HepG2 (cell line): ENCODE measurements around the gene ALDH16A1. TPM values are rescaled to one million over a fixed set of nuclear protein-coding genes. Genes with fewer than 3 reads are reported as not detected.

ENCODE experiments used
- BRCA1 ChIP-seq: sonication (generic); formaldehyde crosslinking; IDR thresholded peaks from 2 replicates; pipeline ENCODE4 v1.4.0; 2020; ENCODE audit warnings: missing genetic modification reagents
- HDAC2 ChIP-seq: sonication (generic); formaldehyde crosslinking; IDR thresholded peaks from 2 replicates; pipeline ENCODE4 v1.4.0; 2020; ENCODE audit warnings: missing genetic modification reagents
- HOXD1 ChIP-seq: sonication (generic); formaldehyde crosslinking; IDR thresholded peaks from 2 replicates; pipeline ENCODE4 v1.5.0; 2020; ENCODE audit warnings: missing genetic modification reagents
- ISX ChIP-seq: sonication (generic); formaldehyde crosslinking; conservative IDR thresholded peaks from 2 replicates; pipeline ENCODE4 v1.5.0; 2020; ENCODE audit warnings: missing genetic modification reagents
- MEIS1 ChIP-seq: sonication (generic); formaldehyde crosslinking; IDR thresholded peaks from 2 replicates; pipeline ENCODE4 v1.9.0; 2021; ENCODE audit warnings: mild to moderate bottlenecking, missing genetic modification reagents, moderate library complexity, borderline replicate concordance
- NFATC3 ChIP-seq: sonication (generic); formaldehyde crosslinking; IDR thresholded peaks from 2 replicates; pipeline ENCODE4 v1.5.1; 2020; ENCODE audit warnings: mild to moderate bottlenecking, missing genetic modification reagents
- NONO ChIP-seq, 2 experiments: fragments of 450-650 bp in 1 of 2; sonication (generic) in 1 of 2; formaldehyde crosslinking in 1 of 2; IDR thresholded peaks in 1 of 2; conservative IDR thresholded peaks in 1 of 2; 2 replicates each; pipeline versions ENCODE4 v1.6.1 to v1.8.0; 2017 to 2022; ENCODE audit warnings: mild to moderate bottlenecking in 1 of 2, missing genetic modification reagents in 1 of 2, moderate library complexity in 1 of 2
- NR2F1 ChIP-seq, 2 experiments: fragments of 450-650 bp in 1 of 2; formaldehyde crosslinking in 1 of 2; IDR thresholded peaks; 2 replicates each; pipeline versions ENCODE4 v1.5.0 to v1.6.1; 2016 to 2020; ENCODE audit warnings: mild to moderate bottlenecking in 1 of 2, missing compliant biosample characterization in 1 of 2, missing genetic modification reagents in 1 of 2, moderate library complexity in 1 of 2
- SALL2 ChIP-seq: sonication (generic); formaldehyde crosslinking; IDR thresholded peaks from 2 replicates; pipeline ENCODE4 v1.8.1; 2023; ENCODE audit warnings: mild to moderate bottlenecking, missing genetic modification reagents, inconsistent platforms
- SMAD3 ChIP-seq: sonication (generic); formaldehyde crosslinking; IDR thresholded peaks from 2 replicates; pipeline ENCODE4 v1.4.0; 2020; ENCODE audit warnings: missing genetic modification reagents
- SP2 ChIP-seq: sonication (generic); formaldehyde crosslinking; IDR thresholded peaks from 2 replicates; pipeline ENCODE4 v1.5.1; 2020; ENCODE audit warnings: mild to moderate bottlenecking, missing genetic modification reagents
- TEAD3 ChIP-seq: optimal IDR thresholded peaks from 2 replicates; pipeline ENCODE3; 2016; ENCODE audit warnings: borderline replicate concordance
- ZMYM4 ChIP-seq: sonication (generic); formaldehyde crosslinking; IDR thresholded peaks from 2 replicates; pipeline ENCODE4 v1.8.1; 2023; ENCODE audit warnings: mild to moderate bottlenecking, missing genetic modification reagents
- ZNF331 ChIP-seq: sonication (generic); formaldehyde crosslinking; IDR thresholded peaks from 2 replicates; pipeline ENCODE4 v1.4.0; 2020; ENCODE audit warnings: missing genetic modification reagents
- ZNF501 ChIP-seq: sonication (generic); formaldehyde crosslinking; IDR thresholded peaks from 2 replicates; pipeline ENCODE4 v1.5.1; 2020; ENCODE audit warnings: mild to moderate bottlenecking, moderate library complexity, missing genetic modification reagents
- ZNF557 ChIP-seq: sonication (generic); formaldehyde crosslinking; IDR thresholded peaks from 2 replicates; pipeline ENCODE4 v1.4.0; 2020; ENCODE audit warnings: missing genetic modification reagents
- ZNF629 ChIP-seq: sonication (generic); formaldehyde crosslinking; conservative IDR thresholded peaks from 2 replicates; pipeline ENCODE4 v1.5.0; 2020; ENCODE audit warnings: missing genetic modification reagents
- ZNF768 ChIP-seq: sonication (generic); formaldehyde crosslinking; IDR thresholded peaks from 2 replicates; pipeline ENCODE4 v1.4.0; 2020; ENCODE audit warnings: missing genetic modification reagents
- ZSCAN20 ChIP-seq: sonication (generic); formaldehyde crosslinking; IDR thresholded peaks from 2 replicates; pipeline ENCODE4 v1.4.0; 2020; ENCODE audit warnings: missing genetic modification reagents, mild to moderate bottlenecking, borderline replicate concordance
- ZSCAN31 ChIP-seq: sonication (generic); formaldehyde crosslinking; IDR thresholded peaks from 2 replicates; pipeline ENCODE4 v1.5.0; 2020; ENCODE audit warnings: low read depth, mild to moderate bottlenecking, missing genetic modification reagents
- polyA plus RNA-seq, 8 experiments: library from polyadenylated mRNA; depleted of rRNA in 3 of 8; stranded (reverse) in 7 of 8; unstranded in 1 of 8; fragments of >200 nt; fragmentation: Illumina TruSeq in 4 of 8; extraction: Trizol in 4 of 8; gene quantifications; 2 replicates each; pipeline versions ENCODE4 v1.2.1 to v1.2.3, GENCODE V29; 2011 to 2016; ENCODE audit warnings: low read depth in 4 of 8, missing spikeins in 1 of 8, mixed read lengths in 1 of 8; ENCODE audit not compliant: insufficient read depth in 1 of 8
- total RNA-seq, 5 experiments: library from RNA; depleted of rRNA; stranded (reverse); fragments of >200 nt; fragmentation: Illumina TruSeq; extraction: Trizol; gene quantifications; 2 replicates each; pipeline ENCODE4 v1.2.3, GENCODE V29; 2016; ENCODE audit warnings: low read depth in 1 of 5
- TF ChIP-seq, protein P1 (sequence below): sonication (generic); formaldehyde crosslinking; IDR thresholded peaks from 2 replicates; pipeline ENCODE4 v1.4.0; 2020; ENCODE audit warnings: mild to moderate bottlenecking, missing genetic modification reagents
- TF ChIP-seq, protein P2 (sequence below): sonication (generic); formaldehyde crosslinking; conservative IDR thresholded peaks from 2 replicates; pipeline ENCODE4 v1.8.0; 2022; ENCODE audit warnings: mild to moderate bottlenecking, moderate library complexity, missing genetic modification reagents
- TF ChIP-seq, protein P3 (sequence below): sonication (generic); formaldehyde crosslinking; IDR thresholded peaks from 2 replicates; pipeline ENCODE4 v1.4.0; 2020; ENCODE audit warnings: missing genetic modification reagents
- TF ChIP-seq, protein P4 (sequence below): sonication (generic); formaldehyde crosslinking; conservative IDR thresholded peaks from 2 replicates; pipeline ENCODE4 v1.4.0; 2020; ENCODE audit warnings: missing genetic modification reagents

Gene ALDH16A1
- total and polyA plus RNA-seq, 2 of the 13 experiments (the other 11 are each of a cell fraction or from before 2014, with no cell fraction given) = 8.4 to 34.9 TPM

DNA sequence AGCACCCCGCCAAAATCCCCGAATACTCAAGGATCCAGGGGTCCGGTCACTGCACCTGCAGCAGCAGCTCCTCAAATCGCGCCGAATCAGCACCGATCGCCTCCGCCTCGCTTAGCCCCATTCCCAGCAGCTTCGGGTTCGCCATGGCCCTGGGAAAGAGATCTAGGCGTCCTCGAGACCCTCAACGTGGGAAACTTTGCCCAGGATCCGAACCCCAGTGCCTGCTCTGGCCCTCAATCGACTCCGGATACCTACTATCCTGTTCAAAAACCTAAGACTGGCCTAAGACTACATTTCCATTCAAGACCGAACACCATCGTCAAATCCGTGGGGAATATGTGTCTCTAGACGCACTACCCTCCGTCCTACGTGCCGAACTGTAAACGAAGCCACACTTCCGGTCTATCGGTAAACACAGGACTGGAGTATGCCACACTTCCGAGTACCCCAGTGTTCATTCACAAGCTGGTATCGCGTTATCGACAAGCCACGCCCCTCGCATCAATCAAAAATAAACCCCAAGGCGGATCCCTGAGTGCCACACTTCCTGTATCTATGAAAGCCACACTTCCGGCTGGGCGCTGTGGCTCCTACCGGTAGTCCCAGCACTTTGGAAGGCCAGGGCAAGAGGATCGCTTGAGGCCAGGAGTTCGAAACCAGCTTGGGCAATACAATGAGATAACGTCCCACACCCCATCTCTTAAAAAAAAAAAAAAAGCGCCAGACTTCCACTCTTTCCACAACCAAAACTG lies 1.4 kb upstream of the ALDH16A1 start, which contains the start of gene PIH1D1 (continued):
- TF ChIP-seq, protein P1, sequence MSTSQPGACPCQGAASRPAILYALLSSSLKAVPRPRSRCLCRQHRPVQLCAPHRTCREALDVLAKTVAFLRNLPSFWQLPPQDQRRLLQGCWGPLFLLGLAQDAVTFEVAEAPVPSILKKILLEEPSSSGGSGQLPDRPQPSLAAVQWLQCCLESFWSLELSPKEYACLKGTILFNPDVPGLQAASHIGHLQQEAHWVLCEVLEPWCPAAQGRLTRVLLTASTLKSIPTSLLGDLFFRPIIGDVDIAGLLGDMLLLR (CRISPR knock-in tag) = 0 out of 2 replicates have a peak, but pooled peaks have one; percentile 27
- TF ChIP-seq, protein P2, sequence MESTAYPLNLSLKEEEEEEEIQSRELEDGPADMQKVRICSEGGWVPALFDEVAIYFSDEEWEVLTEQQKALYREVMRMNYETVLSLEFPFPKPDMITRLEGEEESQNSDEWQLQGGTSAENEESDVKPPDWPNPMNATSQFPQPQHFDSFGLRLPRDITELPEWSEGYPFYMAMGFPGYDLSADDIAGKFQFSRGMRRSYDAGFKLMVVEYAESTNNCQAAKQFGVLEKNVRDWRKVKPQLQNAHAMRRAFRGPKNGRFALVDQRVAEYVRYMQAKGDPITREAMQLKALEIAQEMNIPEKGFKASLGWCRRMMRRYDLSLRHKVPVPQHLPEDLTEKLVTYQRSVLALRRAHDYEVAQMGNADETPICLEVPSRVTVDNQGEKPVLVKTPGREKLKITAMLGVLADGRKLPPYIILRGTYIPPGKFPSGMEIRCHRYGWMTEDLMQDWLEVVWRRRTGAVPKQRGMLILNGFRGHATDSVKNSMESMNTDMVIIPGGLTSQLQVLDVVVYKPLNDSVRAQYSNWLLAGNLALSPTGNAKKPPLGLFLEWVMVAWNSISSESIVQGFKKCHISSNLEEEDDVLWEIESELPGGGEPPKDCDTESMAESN (CRISPR knock-in tag) = 0 out of 2 replicates have a peak, but pooled peaks have one; percentile 51
- TF ChIP-seq ZMYM4 (CRISPR knock-in tag) = 0 out of 2 replicates have a peak, but pooled peaks have one; percentile 28
- TF ChIP-seq HDAC2 (CRISPR knock-in tag) = peak; percentile 46; the same call in 1 of the 2 replicates
- TF ChIP-seq SMAD3 (CRISPR knock-in tag) = peak; percentile 33; the same call in 1 of the 2 replicates
- TF ChIP-seq, protein P3, sequence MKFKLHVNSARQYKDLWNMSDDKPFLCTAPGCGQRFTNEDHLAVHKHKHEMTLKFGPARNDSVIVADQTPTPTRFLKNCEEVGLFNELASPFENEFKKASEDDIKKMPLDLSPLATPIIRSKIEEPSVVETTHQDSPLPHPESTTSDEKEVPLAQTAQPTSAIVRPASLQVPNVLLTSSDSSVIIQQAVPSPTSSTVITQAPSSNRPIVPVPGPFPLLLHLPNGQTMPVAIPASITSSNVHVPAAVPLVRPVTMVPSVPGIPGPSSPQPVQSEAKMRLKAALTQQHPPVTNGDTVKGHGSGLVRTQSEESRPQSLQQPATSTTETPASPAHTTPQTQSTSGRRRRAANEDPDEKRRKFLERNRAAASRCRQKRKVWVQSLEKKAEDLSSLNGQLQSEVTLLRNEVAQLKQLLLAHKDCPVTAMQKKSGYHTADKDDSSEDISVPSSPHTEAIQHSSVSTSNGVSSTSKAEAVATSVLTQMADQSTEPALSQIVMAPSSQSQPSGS (CRISPR knock-in tag) = no peak
- no peak for TF ChIP-seq NR2F1 (CRISPR knock-in tag; IDR thresholded peaks at IDR 0.05)
- TF ChIP-seq ZNF768 (CRISPR knock-in tag) = peak; percentile 25; the same call in 1 of the 2 replicates
- no peak for TF ChIP-seq ZNF557 (CRISPR knock-in tag)
- TF ChIP-seq ZSCAN20 (CRISPR knock-in tag) = no peak
- no peak for TF ChIP-seq SALL2 (CRISPR knock-in tag)
- TF ChIP-seq BRCA1 (CRISPR knock-in tag) = no peak
- no peak for TF ChIP-seq NONO (IDR thresholded peaks at IDR 0.05)
- TF ChIP-seq NONO (CRISPR knock-in tag; conservative IDR thresholded peaks at IDR 0.05) = peak; percentile 72
- TF ChIP-seq NFATC3 (CRISPR knock-in tag) = no peak
- peak; percentile 99 for TF ChIP-seq HOXD1
- TF ChIP-seq ZSCAN31 = peak; percentile 20; the same call in 1 of the 2 replicates
- TF ChIP-seq ZNF629 = no peak
- peak; percentile 48 for TF ChIP-seq SP2 (CRISPR knock-in tag)
- TF ChIP-seq, protein P4, sequence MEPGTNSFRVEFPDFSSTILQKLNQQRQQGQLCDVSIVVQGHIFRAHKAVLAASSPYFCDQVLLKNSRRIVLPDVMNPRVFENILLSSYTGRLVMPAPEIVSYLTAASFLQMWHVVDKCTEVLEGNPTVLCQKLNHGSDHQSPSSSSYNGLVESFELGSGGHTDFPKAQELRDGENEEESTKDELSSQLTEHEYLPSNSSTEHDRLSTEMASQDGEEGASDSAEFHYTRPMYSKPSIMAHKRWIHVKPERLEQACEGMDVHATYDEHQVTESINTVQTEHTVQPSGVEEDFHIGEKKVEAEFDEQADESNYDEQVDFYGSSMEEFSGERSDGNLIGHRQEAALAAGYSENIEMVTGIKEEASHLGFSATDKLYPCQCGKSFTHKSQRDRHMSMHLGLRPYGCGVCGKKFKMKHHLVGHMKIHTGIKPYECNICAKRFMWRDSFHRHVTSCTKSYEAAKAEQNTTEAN (CRISPR knock-in tag) = no peak
- TF ChIP-seq ISX (CRISPR knock-in tag) = no peak
- TF ChIP-seq TEAD3 (CRISPR knock-in tag) = peak; percentile 77
- TF ChIP-seq ZNF331 (CRISPR knock-in tag) = peak; percentile 52; the same call in 1 of the 2 replicates
- peak; percentile 65 for TF ChIP-seq MEIS1 (CRISPR knock-in tag)
- TF ChIP-seq ZNF501 (CRISPR knock-in tag) = peak; percentile 69; the same call in 1 of the 2 replicates
